IMR-90 (cell line): ENCODE measurements around the gene EYS. TPM values are rescaled to one million over a fixed set of nuclear protein-coding genes. Genes with fewer than 3 reads are reported as not detected.

ENCODE experiments used
- ATAC-seq: fragments of 200-7000 bp; cut with Tn5 transposase; 2 replicates; pipeline ENCODE4 v1.9.1; 2020; ENCODE audit warnings: low read depth, mild to moderate bottlenecking, moderate library complexity
- BruUV-seq: library from RNA; stranded (reverse); fragments of 400-500 nt; replicated peaks from 2 replicates; lab custom pipeline; 2021; lab: Mats Ljungman, UMichigan
- CTCF ChIA-PET: fragments of 300-600 bp; formaldehyde crosslinking; extraction: SDS; loops from one replicate; lab custom pipeline; 2021; ENCODE audit warnings: antibody characterized with exemption; lab: Yijun Ruan, JAX
- POLR2A ChIA-PET: fragments of 300-600 bp; sonication (Branson Sonifier 250); formaldehyde crosslinking; loops from one replicate; lab custom pipeline; 2022; ENCODE audit warnings: antibody characterized with exemption; ENCODE audit not compliant: unreplicated experiment; lab: Charles Lee
- DNase-seq: peaks from one replicate; pipeline ENCODE4 v3.0.0; 2013
- H2AFZ ChIP-seq: replicated peaks from 2 replicates; pipeline ENCODE3; 2013; ENCODE audit warnings: low read length, mild to moderate bottlenecking; ENCODE audit not compliant: poor library complexity
- H2AK5ac ChIP-seq: 2 replicates; pipeline ENCODE4 v1.6.1; 2013; ENCODE audit warnings: low read depth, low read length, inconsistent platforms
- H2AK9ac ChIP-seq: replicated peaks from 2 replicates; pipeline ENCODE3; 2013; ENCODE audit warnings: mild to moderate bottlenecking, low read depth, low read length, moderate library complexity; ENCODE audit not compliant: poor library complexity
- H2BK120ac ChIP-seq: 2 replicates; pipeline ENCODE4 v1.6.1; 2013; ENCODE audit warnings: low read depth, low read length, inconsistent platforms
- H2BK15ac ChIP-seq: 3 replicates; pipeline ENCODE4 v1.6.1; 2013; ENCODE audit warnings: low read depth, low read length, inconsistent platforms
- H2BK20ac ChIP-seq: 2 replicates; pipeline ENCODE4 v1.6.1; 2013; ENCODE audit warnings: low read depth, mild to moderate bottlenecking, inconsistent platforms, low read length, moderate library complexity
- H2BK5ac ChIP-seq: 2 replicates; pipeline ENCODE4 v1.6.1; 2013; ENCODE audit warnings: mild to moderate bottlenecking, low read depth, low read length, inconsistent platforms; ENCODE audit not compliant: poor library complexity, severe bottlenecking
- H3K14ac ChIP-seq: replicated peaks from 2 replicates; pipeline ENCODE4 v1.6.1; 2013; ENCODE audit warnings: low read depth, low read length, inconsistent platforms
- H3K18ac ChIP-seq: 2 replicates; pipeline ENCODE4 v1.6.1; 2013; ENCODE audit warnings: low read depth, low read length, control low read depth
- H3K23ac ChIP-seq: 2 replicates; pipeline ENCODE4 v1.6.1; 2013; ENCODE audit warnings: low read depth, low read length, inconsistent platforms
- H3K27ac ChIP-seq: 2 replicates; pipeline ENCODE4 v1.5.1; 2013; ENCODE audit warnings: mild to moderate bottlenecking, control low read depth, low read length; ENCODE audit not compliant: insufficient read depth
- H3K27me3 ChIP-seq: 2 replicates; pipeline ENCODE4 v1.6.1; 2013; ENCODE audit warnings: low read length; ENCODE audit not compliant: control insufficient read depth, insufficient read depth
- H3K36me3 ChIP-seq: 2 replicates; pipeline ENCODE4 v1.6.1; 2013; ENCODE audit warnings: low read length, mixed read lengths; ENCODE audit not compliant: control insufficient read depth, insufficient read depth
- H3K4ac ChIP-seq: 2 replicates; pipeline ENCODE4 v1.6.1; 2013; ENCODE audit warnings: low read depth, low read length, inconsistent platforms
- H3K4me1 ChIP-seq: 2 replicates; pipeline ENCODE4 v1.6.1; 2013; ENCODE audit warnings: low read length, mixed read lengths; ENCODE audit not compliant: control insufficient read depth, insufficient read depth
- H3K4me2 ChIP-seq: 2 replicates; pipeline ENCODE4 v1.6.1; 2013; ENCODE audit warnings: low read depth, mild to moderate bottlenecking, control low read depth, low read length, moderate library complexity
- H3K4me3 ChIP-seq: 2 replicates; pipeline ENCODE4 v1.5.1; 2013; ENCODE audit warnings: low read depth, mild to moderate bottlenecking, control low read depth, low read length, moderate library complexity; ENCODE audit not compliant: insufficient read depth
- H3K56ac ChIP-seq: 2 replicates; pipeline ENCODE4 v1.6.1; 2013; ENCODE audit warnings: low read length, inconsistent platforms; ENCODE audit not compliant: insufficient read depth; ENCODE audit errors: extremely low read depth
- H3K79me1 ChIP-seq, 2 experiments: 2 replicates each; pipeline ENCODE4 v1.6.1; 2013; ENCODE audit warnings: low read length in 2 of 2, inconsistent platforms in 1 of 2, low read depth in 1 of 2
- H3K9ac ChIP-seq: 2 replicates; pipeline ENCODE4 v1.6.1; 2013; ENCODE audit warnings: low read depth, low read length, control low read depth
- H3K9me1 ChIP-seq: 2 replicates; pipeline ENCODE4 v1.6.1; 2013; ENCODE audit warnings: low read length, inconsistent platforms; ENCODE audit not compliant: insufficient read depth
- H3K9me3 ChIP-seq: 2 replicates; pipeline ENCODE4 v1.6.1; 2013; ENCODE audit warnings: low read length; ENCODE audit not compliant: control insufficient read depth, insufficient read depth
- H4K20me1 ChIP-seq: 2 replicates; pipeline ENCODE4 v1.6.1; 2013; ENCODE audit warnings: low read length, inconsistent platforms; ENCODE audit not compliant: insufficient read depth
- H4K5ac ChIP-seq: 2 replicates; pipeline ENCODE4 v1.6.1; 2013; ENCODE audit warnings: mild to moderate bottlenecking, low read depth, low read length, control low read depth
- H4K8ac ChIP-seq, 2 experiments: 2 replicates each; pipeline ENCODE4 v1.6.1; 2013; ENCODE audit warnings: low read depth in 2 of 2, low read length in 2 of 2, control low read depth in 1 of 2, inconsistent platforms in 1 of 2
- H4K91ac ChIP-seq: 2 replicates; pipeline ENCODE4 v1.6.1; 2013; ENCODE audit warnings: low read depth, low read length, inconsistent platforms; ENCODE audit not compliant: insufficient read depth
- CEBPB ChIP-seq: IDR thresholded peaks from 2 replicates; pipeline ENCODE4 v1.6.1; 2012; ENCODE audit warnings: low read depth, low read length, improper control_type of control experiment
- CHD1 ChIP-seq: IDR thresholded peaks from 2 replicates; pipeline ENCODE4 v1.6.1; 2012; ENCODE audit warnings: low read depth, low read length, improper control_type of control experiment
- FOS ChIP-seq: fragments of 150-350 bp; IDR thresholded peaks from 2 replicates; pipeline ENCODE4 v1.6.1; 2016; ENCODE audit warnings: low read depth, low read length
- MAFK ChIP-seq: IDR thresholded peaks from 2 replicates; pipeline ENCODE4 v1.6.1; 2012; ENCODE audit warnings: low read depth, low read length, improper control_type of control experiment
- NFE2L2 ChIP-seq: fragments of 150-350 bp; IDR thresholded peaks from 2 replicates; pipeline ENCODE4 v1.6.1; 2016; ENCODE audit warnings: low read depth, mild to moderate bottlenecking, low read length
- POLR2A ChIP-seq: IDR thresholded peaks from 2 replicates; pipeline ENCODE4 v1.6.1; 2012; ENCODE audit warnings: mild to moderate bottlenecking, low read depth, low read length
- RAD21 ChIP-seq: IDR thresholded peaks from 2 replicates; pipeline ENCODE4 v1.6.1; 2012; ENCODE audit warnings: low read length, improper control_type of control experiment
- WGBS, 2 experiments: methylation state at CpG; one replicate each; pipeline versions ENCODE4 v1.1.5 to v1.1.7; 2013; ENCODE audit warnings: missing lambda C conversion rate in 2 of 2; ENCODE audit not compliant: insufficient read length in 1 of 2; ENCODE audit errors: extremely low coverage in 2 of 2; 5-methylcytosine and 5-hydroxymethylcytosine counted together
- dilution Hi-C: fragments of 300-500 bp; cut with HindIII; formaldehyde crosslinking; loops from one replicate; pipeline ENCODE4 v1.14.3; 2018; ENCODE audit warnings: low sequenced_read_pairs; ENCODE audit not compliant: unreplicated experiment
- in situ Hi-C: fragments of 300-500 bp; cut with MboI; formaldehyde crosslinking; loops from 3 replicates; pipeline ENCODE4 v1.14.3; 2019; ENCODE audit warnings: low sequenced_read_pairs, inconsistent platforms, mixed read lengths
- intact Hi-C: fragments of 100-400 bp; cut with micrococcal nuclease; formaldehyde crosslinking; loops from 2 replicates; pipeline ENCODE4 v1.10.0; 2022
- polyA plus RNA-seq, 3 experiments: library from polyadenylated mRNA; depleted of rRNA; stranded (reverse); fragments of >200 nt; gene quantifications; 2 replicates each; pipeline ENCODE4 v1.2.3, GENCODE V29; 2012; ENCODE audit warnings: low replicate concordance in 1 of 3
- total RNA-seq: library from RNA; depleted of rRNA; stranded (reverse); fragments of >200 nt; gene quantifications from 2 replicates; pipeline ENCODE4 v1.2.3, GENCODE V29; 2012

The EYS gene
- total and polyA plus RNA-seq, 2 of the 4 experiments (the other 2 are of a cell fraction), result under 0.01 TPM; not detected in 1

- no TSS peak for BruUV-seq
- Histone ChIP-seq H2AK5ac (no peak overlapping the region), H3K9me1 (no peaks in the 10 kb centered on the region), H3K4me1 (0 out of 2 replicates have a peak, but pooled peaks cover 3% of the 10 kb centered on the region), H3K56ac (no peak overlapping the region), H3K27me3 (no peaks in the 10 kb centered on the region), H3K9ac (no peak overlapping the region), H4K20me1 (no peaks in the 10 kb centered on the region), H3K14ac (no peak overlapping the region), H4K91ac (no peak overlapping the region), H3K79me1 (no peaks in the 10 kb centered on the region), H2BK15ac (no peak overlapping the region), H2BK5ac (no peak overlapping the region), H2AFZ (no peak overlapping the region), H4K8ac (no peak overlapping the region), H3K4me2 (no peak overlapping the region), H2AK9ac (no peak overlapping the region), H3K27ac (no peak overlapping the region), H3K18ac (no peak overlapping the region), H3K9me3 (no peaks in the 10 kb centered on the region), H2BK120ac (no peak overlapping the region), H3K23ac (no peak overlapping the region), H3K4me3 (no peak overlapping the region), H3K36me3 (no peaks in the 10 kb centered on the region), H3K4ac (no peak overlapping the region), H2BK20ac (no peak overlapping the region), H4K5ac (no peak overlapping the region)
- TF ChIP-seq CEBPB (no peak), CHD1 (no peak), NFE2L2 (no peak), FOS (no peak), POLR2A (no peak), MAFK (no peak), RAD21 (no peak)
- no peak for ATAC-seq
- WGBS, 2 experiments, result no CpG with 5 or more reads among the region's 2 CpGs
- dilution Hi-C loops (no loop called here), intact Hi-C loops (no loop called here), in situ Hi-C loops (no loop called here)
- POLR2A ChIA-PET, result no interaction called here
- no peak for DNase-seq
- CTCF ChIA-PET, result no interaction called here
Measured at GRCh38 chr6:64258752-64259151, 1448.3 kb downstream of the EYS start.
